ENCODE results near the gene MAGI2.

MAGI2 gene

DNA sequence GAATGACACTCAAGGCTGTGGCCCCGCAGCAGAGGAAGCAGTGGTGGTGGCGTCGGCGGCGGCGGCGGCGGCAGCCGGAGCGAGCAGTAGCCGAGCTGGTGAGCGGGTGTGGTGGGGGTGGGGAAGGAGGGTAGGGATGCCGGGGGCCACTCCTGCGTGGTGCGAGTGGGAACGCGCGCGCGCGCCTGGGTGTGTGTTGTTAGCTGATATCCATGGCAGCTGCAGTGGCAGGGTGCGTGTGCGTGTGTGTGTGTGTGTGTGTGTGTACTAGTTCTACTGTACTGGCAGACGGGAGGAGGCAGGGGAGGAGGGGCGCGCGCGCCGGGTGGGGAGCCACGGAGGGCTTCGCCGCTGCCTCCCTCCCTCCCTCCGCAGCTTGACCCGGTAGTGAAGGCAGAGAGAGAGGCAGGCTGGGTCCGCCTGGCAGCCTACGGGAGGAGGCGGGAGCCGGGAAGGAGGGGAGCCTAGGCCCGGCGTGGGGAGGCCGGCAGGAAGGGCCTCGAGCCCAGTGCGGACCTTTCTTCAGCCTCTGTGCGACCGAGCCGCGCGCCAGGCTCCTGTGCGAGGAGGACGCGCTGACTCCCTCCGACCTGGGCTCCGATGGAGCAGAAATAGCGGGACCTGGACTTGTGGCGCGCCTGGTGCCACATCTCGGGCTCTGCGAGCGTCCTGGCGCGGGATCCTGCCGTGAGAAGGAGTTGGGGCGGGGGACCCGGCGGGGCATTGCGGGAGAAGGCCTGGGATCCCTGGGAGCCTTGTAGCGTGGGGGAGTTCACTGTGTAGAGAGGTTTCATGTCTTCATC is at the start of gene MAGI2:
TSS of gene MAGI2 (minus strand) at position 110 of the 803 bp plus-strand sequence. CDS start 347 bp downstream, outside the sequence.
- no peak for DNase-seq

DNA sequence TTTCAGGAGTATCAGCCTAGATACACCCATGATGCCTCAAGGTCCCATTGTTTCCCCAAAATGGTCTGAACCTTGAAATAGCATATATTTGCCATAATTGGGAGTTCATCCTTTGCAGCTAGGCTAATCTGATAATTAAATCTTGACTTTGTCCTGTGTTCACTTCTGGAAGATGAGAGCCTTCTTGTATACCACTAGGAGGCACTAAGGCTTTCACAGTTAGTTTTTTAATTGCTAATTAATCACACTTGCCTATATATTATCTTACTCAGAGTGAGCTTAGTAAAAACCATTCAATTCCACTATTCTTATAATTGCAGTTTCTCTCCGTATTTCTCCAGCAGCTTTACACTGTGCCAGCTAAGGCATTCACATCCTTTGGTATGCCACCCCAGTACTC is 48.7 kb upstream of the MAGI2 start:
- DNase-seq = no peak

GRCh38 chr7:79500759-79501158 is 47.3 kb upstream of the MAGI2 start:
- no peak for DNase-seq

DNA sequence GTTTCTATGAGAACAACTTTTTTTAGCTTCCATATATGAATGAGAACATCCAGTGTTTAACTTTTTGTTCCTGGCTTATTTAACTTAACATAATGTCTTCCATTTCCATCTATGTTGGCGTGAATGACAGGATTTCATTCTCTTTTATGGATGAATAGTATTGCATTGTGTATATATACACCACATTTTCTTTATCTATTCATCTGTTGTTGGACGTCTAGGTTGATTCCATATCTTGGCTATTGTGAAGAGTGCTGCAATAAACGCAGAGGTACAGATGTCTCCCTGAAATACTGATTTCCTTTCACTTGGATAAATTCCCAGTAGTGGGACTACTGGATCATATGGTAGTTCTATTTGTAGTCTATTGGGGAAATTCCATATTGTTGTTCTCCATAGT is 44.3 kb upstream of the MAGI2 start:
- DNase-seq = no peak

- no peak for DNase-seq
Observed at GRCh38 chr7:79495544-79496272, 42.2 kb upstream of the MAGI2 start.

DNA sequence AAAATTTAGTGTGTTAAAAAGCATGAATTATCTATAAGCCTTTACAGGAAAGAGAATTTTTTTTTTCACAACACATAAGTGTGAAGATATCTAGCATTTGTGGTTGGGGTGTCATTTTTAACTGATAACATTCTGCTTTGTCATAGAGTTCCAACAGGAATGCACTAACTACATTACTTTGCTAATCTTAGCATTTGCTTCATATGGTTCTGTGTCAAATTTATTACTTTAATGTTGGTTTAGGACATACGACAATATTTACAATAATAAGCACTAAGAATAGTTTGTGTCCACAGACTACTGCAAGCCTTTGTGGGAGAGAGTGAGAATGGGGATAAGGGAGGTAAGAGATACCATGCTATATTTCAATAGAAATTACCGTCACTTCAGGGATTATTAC is 40.6 kb upstream of the MAGI2 start:
- DNase-seq = no peak

GRCh38 chr7:79489371-79489770 is 35.9 kb upstream of the MAGI2 start:
- DNase-seq = no peak

GRCh38 chr7:79478386-79478785 is 24.9 kb upstream of the MAGI2 start:
- no peak for DNase-seq

DNA sequence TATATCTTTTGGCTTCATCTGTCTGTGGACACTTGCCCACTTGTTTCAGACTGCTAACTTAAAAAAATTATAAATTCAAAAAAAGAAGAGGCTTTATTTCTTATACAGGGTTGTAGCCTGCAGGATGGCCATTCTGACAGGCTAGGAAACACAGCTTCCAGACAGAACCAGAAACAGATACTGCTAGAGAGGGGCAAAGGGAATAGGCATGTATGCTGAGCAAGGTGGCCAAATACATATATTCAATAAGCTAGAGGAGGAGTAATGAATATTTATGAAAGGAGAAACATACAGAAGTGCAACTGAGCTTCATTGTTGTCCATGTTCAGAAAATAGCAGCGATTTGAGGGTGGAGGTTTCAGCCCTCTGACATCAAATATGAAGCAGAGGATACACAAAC is 22.0 kb upstream of the MAGI2 start:
- no peak for DNase-seq

DNA sequence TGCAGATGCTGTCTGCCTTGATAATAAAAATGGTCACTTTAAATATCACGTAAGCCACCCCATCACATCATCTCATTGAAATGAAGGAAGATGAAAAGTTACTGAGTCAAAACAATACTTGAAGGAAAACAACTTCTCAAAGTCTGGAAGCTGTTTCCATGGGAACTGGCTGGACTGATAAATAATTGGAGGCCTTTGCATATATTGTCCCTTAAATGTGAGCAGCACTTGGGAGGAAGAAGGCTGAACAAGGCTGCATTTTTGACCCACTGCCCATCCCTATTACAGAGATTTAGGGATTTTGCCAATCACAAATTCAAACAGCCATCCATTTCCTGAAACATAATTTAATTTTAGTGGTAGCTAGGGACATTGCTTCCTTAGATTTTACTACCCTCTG is 18.2 kb upstream of the MAGI2 start:
- no peak for DNase-seq

- no peak for DNase-seq
Observed at GRCh38 chr7:79471283-79471682, 17.8 kb upstream of the MAGI2 start.

- no peak for DNase-seq
Observed at GRCh38 chr7:79465551-79465950, 12.1 kb upstream of the MAGI2 start.

DNA sequence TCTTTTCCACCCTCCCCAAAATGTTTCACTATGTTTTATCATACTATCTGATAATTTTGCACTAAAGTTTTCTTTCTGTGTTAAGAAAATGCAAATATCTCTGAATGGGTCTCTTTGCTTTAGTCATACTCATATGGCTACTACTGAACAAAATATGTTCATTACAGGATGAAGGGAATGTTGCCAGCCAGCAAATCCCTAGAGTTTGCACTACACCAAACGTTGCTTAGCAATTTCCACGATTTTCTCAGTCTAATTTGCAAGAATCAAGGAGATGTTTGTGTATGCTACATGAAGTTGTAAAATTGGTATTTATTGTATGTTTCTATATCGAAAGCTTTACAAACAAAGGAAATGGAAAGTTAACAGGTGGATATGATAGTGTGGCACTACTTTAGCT is 10.6 kb upstream of the MAGI2 start:
- DNase-seq = no peak

GRCh38 chr7:79462390-79462789 is 8.9 kb upstream of the MAGI2 start:
- no peak for DNase-seq

DNA sequence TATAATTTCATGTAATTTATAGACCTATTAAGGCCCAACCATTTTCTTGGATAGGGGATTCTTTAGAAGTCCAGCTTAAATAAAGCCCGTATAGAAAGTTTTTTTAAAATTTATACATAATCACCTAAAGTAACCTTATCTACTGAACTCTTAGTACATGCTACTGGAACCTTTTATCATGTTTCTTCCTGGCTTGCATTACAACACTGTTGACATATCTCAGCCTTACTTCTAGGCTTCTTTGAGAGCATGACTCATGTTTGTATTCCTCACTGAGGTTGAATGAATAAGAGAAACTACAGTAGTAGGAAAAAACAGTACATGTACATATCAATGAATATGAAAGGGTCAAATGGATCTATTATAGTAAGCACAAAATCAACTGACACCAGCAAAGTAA is 8.2 kb upstream of the MAGI2 start:
- DNase-seq = no peak

DNA sequence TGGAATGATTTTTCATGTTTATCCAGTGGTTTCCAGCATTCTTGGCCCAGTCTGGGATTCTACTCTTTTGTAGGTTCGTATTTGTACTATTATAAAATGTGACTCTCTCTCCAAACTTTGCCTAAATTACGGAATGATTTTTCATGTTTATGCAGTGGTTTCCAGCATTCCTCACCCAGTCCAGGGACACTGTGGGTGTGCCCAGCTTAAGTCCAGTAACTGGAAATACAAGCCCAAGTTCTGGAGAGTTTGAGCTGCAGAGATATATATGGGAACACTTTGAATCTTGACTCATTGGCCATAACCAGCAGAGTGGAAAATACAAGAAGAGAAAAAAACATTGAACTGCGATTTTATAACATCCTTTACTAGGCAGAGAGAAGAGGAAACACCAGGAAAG is 5.9 kb upstream of the MAGI2 start:
- no peak for DNase-seq

DNA sequence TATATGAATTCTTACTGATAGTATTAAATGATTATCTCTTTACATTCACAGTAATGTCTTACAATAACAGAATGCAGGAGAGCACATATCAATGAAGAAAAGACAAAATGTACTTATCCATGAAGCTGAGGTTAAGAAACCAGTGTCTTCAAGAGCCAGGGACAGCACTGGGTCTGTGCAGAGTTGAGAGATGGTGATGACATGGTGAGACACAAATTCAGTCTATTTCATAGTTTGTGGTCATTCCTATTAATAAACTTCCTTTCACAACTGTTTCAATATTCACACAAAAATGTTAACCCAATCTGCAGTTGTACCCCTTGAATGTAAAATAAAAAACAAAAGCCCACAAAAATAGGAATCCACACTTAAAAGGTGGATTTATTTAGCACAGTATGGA is 5.3 kb upstream of the MAGI2 start:
- DNase-seq = no peak

DNA sequence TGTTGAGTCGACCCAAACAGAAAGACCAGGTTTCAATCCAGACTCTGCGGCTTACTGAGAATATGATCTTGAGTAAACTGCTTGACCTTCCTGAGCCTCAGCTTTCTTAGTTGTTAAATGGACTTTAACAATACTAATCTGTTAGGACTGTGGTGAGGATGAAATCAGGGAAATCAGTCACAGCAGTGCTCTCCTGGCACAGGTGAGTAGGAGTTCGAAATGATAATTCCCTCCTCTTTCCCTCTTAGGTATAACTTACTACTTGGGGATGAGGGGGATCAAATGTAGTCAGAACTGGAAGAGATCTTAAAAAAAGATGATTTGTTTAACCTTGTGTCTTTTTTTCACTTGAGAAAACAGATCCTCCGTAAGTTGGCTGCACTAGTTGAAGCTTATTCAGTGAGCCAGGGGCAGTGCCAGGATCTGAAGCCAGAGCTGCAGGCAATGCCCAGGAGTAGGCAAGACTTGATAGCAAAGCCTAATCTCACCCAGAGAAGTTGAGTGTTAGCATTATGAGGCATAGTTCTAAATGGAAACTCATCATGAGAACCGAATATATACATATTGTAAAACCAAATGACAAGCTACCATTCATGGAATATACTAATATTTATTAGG is 1.8 kb upstream of the MAGI2 start:
- no peak for DNase-seq

- no peak for DNase-seq
Observed at GRCh38 chr7:79454361-79454960, 994 bp upstream of the MAGI2 start.

DNA sequence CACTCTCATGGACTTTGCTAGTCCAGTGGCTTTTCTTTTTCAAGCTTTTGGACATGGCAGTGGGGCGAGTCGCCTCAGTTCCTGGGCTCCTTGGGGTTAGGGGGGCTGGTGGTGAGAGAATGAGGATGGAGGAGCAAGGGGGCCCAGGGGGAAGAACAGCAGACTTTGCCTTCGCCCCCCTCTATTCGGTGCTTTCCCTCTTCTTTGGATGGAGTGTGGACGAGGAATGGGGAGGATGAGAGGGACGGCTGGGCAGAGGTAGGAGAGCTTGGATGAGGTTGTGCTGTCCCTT is 255 bp downstream of the MAGI2 start:
- no peak for DNase-seq

DNA sequence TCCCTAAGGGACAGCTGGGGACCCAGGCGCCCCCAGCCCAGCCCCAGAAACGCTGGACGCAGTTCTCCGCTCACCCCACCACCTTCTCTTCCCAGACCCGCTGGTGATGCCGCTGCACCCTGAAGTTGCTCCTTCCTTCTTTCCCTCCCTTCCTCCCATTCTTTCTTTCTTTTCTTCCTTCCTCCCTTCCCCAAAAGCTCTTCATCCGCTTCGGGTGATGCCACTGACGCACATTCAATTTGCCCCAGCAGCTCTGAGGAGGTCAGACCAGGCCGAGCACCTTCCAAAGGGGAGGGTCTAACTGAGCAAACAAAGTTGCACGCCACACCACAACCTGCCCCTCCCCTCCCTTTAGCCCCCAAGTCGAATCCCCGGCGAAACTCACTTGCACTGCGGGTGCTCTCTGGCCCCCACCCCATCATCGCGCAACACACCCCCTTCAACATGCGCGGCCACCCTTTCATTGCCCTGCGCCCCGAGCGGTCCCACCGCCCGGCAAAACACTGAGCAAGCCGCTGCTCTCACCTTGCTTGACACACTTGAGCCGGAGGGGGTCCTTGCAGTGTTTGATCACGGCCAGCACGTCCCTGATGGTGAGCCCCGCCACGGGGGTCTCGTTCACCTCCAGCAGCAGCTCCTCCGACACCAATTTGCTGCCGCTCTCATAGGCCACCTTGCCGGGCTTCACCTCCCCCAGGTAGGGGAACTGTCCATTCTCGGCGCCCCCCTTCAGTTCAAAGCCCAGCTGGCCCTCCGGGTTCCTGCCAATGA is 787 bp downstream of the MAGI2 start:
- no peak for DNase-seq

GRCh38 chr7:79452032-79452494 is 1.4 kb downstream of the MAGI2 start:
- no peak for DNase-seq

GRCh38 chr7:79451580-79451979 is 1.9 kb downstream of the MAGI2 start:
- DNase-seq = no peak
